Thymus (tissue), 11 donors: ENCODE measurements around the gene TNIP2. TPM values are rescaled to one million over a fixed set of nuclear protein-coding genes. Genes with fewer than 3 reads are reported as not detected.
"Not testable (repeated sequence)": the region's sequence is repeated elsewhere in the genome, so short reads cannot be mapped to it uniquely, and the experiment has no call there.

Experiments used
- DNase-seq, 9 donors: peaks; one replicate each; pipeline ENCODE4 v3.0.0-alpha.2; 2013; ENCODE audit warnings: low spot score in 9 of 9, low read depth in 6 of 9, missing footprints in 1 of 9
- H3K27ac ChIP-seq, 2 donors: one replicate each; pipeline ENCODE4 v1.5.1; 2013; ENCODE audit warnings: control low read depth in 1 of 2, low read depth in 1 of 2, low read length in 1 of 2, mild to moderate bottlenecking in 1 of 2, moderate library complexity in 1 of 2
- H3K27me3 ChIP-seq, 2 donors: one replicate each; pipeline ENCODE4 v1.5.1; 2013; ENCODE audit warnings: low read length in 1 of 2; ENCODE audit not compliant: control insufficient read depth in 2 of 2, insufficient read depth in 1 of 2
- H3K36me3 ChIP-seq, 2 donors: one replicate each; pipeline ENCODE4 v1.5.1; 2013; ENCODE audit warnings: low read length in 1 of 2, mild to moderate bottlenecking in 1 of 2, moderate library complexity in 1 of 2; ENCODE audit not compliant: control insufficient read depth in 2 of 2, insufficient read depth in 2 of 2
- H3K4me1 ChIP-seq, 2 donors: one replicate each; pipeline ENCODE4 v1.5.1; 2013; ENCODE audit warnings: low read length in 2 of 2; ENCODE audit not compliant: control insufficient read depth in 2 of 2, insufficient read depth in 2 of 2
- H3K4me3 ChIP-seq, 2 donors: one replicate each; pipeline ENCODE4 v1.5.1; 2013; ENCODE audit warnings: low read length in 2 of 2, control low read depth in 1 of 2, mild to moderate bottlenecking in 1 of 2
- H3K9me3 ChIP-seq, 2 donors: one replicate each; pipeline ENCODE4 v1.5.1; 2013; ENCODE audit warnings: low read length in 1 of 2, mild to moderate bottlenecking in 1 of 2; ENCODE audit not compliant: control insufficient read depth in 2 of 2, insufficient read depth in 1 of 2
- WGBS: extraction: QIAGEN DNeasy Blood & Tissue Kit; methylation state at CpG from one replicate; pipeline ENCODE4 v1.1.7; 2013; 5-methylcytosine and 5-hydroxymethylcytosine counted together
- polyA plus RNA-seq: library from polyadenylated mRNA; stranded (reverse); fragments of 200-250 nt; gene quantifications from one replicate; pipeline ENCODE4 v1.2.3, GENCODE V29; 2013
- total RNA-seq: library from RNA; stranded (reverse); fragments of 120-200 nt; gene quantifications from one replicate; pipeline ENCODE4 v1.2.4, GENCODE V29; 2013
- donor health status: healthy.

TNIP2 gene
- total and polyA plus RNA-seq, 2 donors = 19.7 to 41.8 TPM

GRCh38 chr4:2742081-2742822 is 13.9 kb downstream of the TNIP2 start:
- Histone ChIP-seq H3K4me3 (no peak overlapping the region), H3K36me3 (peaks cover 52 to 55% of the 10 kb centered on the region in 2 donors), H3K9me3 (no peaks in the 10 kb centered on the region), H3K27me3 (no peaks in the 10 kb centered on the region), H3K4me1 (peaks cover 0 to 33% of the 10 kb centered on the region in 2 donors), H3K27ac (no peak overlapping the region)
- WGBS = 96% methylated on average over 27 of the region's 27 CpGs
- no peak for DNase-seq

- DNase-seq = no peak
- Histone ChIP-seq H3K27me3 (no peaks in the 10 kb centered on the region), H3K9me3 (no peaks in the 10 kb centered on the region), H3K4me1 (peaks cover 0 to 27% of the 10 kb centered on the region in 2 donors), H3K27ac (no peak overlapping the region), H3K4me3 (no peak overlapping the region), H3K36me3 (peaks cover 46 to 49% of the 10 kb centered on the region in 2 donors)
- WGBS = 97% methylated on average over 9 of the region's 9 CpGs
Measured at GRCh38 chr4:2741626-2742025, 14.5 kb downstream of the TNIP2 start.

GRCh38 chr4:2738296-2738695 is 17.8 kb downstream of the TNIP2 start:
- H3K36me3 ChIP-seq = peaks cover 18 to 21% of the 10 kb centered on the region in 2 donors
- H3K9me3 ChIP-seq, H3K27me3 ChIP-seq, H3K27ac ChIP-seq, H3K4me1 ChIP-seq, H3K4me3 ChIP-seq, DNase-seq: not testable (repeated sequence)
- WGBS = 97% methylated on average over 2 of the region's 2 CpGs

- Histone ChIP-seq H3K27me3 (no peaks in the 10 kb centered on the region), H3K9me3 (no peaks in the 10 kb centered on the region), H3K4me3 (no peak overlapping the region), H3K4me1 (no peaks in the 10 kb centered on the region), H3K27ac (no peak overlapping the region), H3K36me3 (peaks cover 20 to 28% of the 10 kb centered on the region in 2 donors)
- no peak for DNase-seq
Measured at GRCh38 chr4:2735869-2736268, 20.3 kb downstream of the TNIP2 start.

- H3K4me1 ChIP-seq = no peaks in the 10 kb centered on the region
- H3K27ac ChIP-seq = no peak overlapping the region
- no peak overlapping the region for H3K4me3 ChIP-seq
- H3K36me3 ChIP-seq = peaks cover 20 to 32% of the 10 kb centered on the region in 2 donors
- H3K9me3 ChIP-seq = no peaks in the 10 kb centered on the region
- 94% methylated on average over 1 of the region's 1 CpG for WGBS
- no peaks in the 10 kb centered on the region for H3K27me3 ChIP-seq
- no peak for DNase-seq
Measured at GRCh38 chr4:2734612-2735011, 21.5 kb downstream of the TNIP2 start.

- DNase-seq = no peak
- 98% methylated on average over 2 of the region's 2 CpGs for WGBS
- no peaks in the 10 kb centered on the region for H3K4me1 ChIP-seq
- peaks cover 25 to 38% of the 10 kb centered on the region in 2 donors for H3K36me3 ChIP-seq
- no peaks in the 10 kb centered on the region for H3K9me3 ChIP-seq
- no peak overlapping the region for H3K4me3 ChIP-seq
- H3K27me3 ChIP-seq = no peaks in the 10 kb centered on the region
- H3K27ac ChIP-seq = no peak overlapping the region
Measured at GRCh38 chr4:2733844-2734574, 22.1 kb downstream of the TNIP2 start.

GRCh38 chr4:2733001-2733843 is 22.9 kb downstream of the TNIP2 start:
- DNase-seq = no peak
- H3K27ac ChIP-seq = no peak overlapping the region
- H3K4me3 ChIP-seq = no peak overlapping the region
- no peaks in the 10 kb centered on the region for H3K9me3 ChIP-seq
- 97% methylated on average over 21 of the region's 21 CpGs for WGBS
- no peaks in the 10 kb centered on the region for H3K4me1 ChIP-seq
- no peaks in the 10 kb centered on the region for H3K27me3 ChIP-seq
- H3K36me3 ChIP-seq = peaks cover 26 to 38% of the 10 kb centered on the region in 2 donors

- peaks cover 26 to 38% of the 10 kb centered on the region in 2 donors for H3K36me3 ChIP-seq
- H3K9me3 ChIP-seq = no peaks in the 10 kb centered on the region
- 98% methylated on average over 6 of the region's 6 CpGs for WGBS
- H3K27ac ChIP-seq = no peak overlapping the region
- DNase-seq = no peak
- H3K4me3 ChIP-seq = no peak overlapping the region
- H3K27me3 ChIP-seq = no peaks in the 10 kb centered on the region
- no peaks in the 10 kb centered on the region for H3K4me1 ChIP-seq
Measured at GRCh38 chr4:2732526-2732925, 23.6 kb downstream of the TNIP2 start.

GRCh38 chr4:2731907-2732317 is 24.2 kb downstream of the TNIP2 start:
- no peaks in the 10 kb centered on the region for H3K4me1 ChIP-seq
- no peak overlapping the region for H3K27ac ChIP-seq
- no peaks in the 10 kb centered on the region for H3K9me3 ChIP-seq
- DNase-seq = no peak
- H3K4me3 ChIP-seq = no peak overlapping the region
- WGBS = 96% methylated on average over 28 of the region's 28 CpGs
- H3K27me3 ChIP-seq = no peaks in the 10 kb centered on the region
- peaks cover 26 to 38% of the 10 kb centered on the region in 2 donors for H3K36me3 ChIP-seq
